CD4-positive, alpha-beta memory T cell (primary cell): ENCODE data around the gene ACADVL. TPM values are rescaled to one million over a fixed set of nuclear protein-coding genes. Genes with fewer than 3 reads are reported as not detected.
A peak's percentile ranks its signal among the peaks of the same experiment; 100 is the strongest.

Source experiments
- CTCF ChIA-PET: fragments of 350-600 bp; sonication (Branson Sonifier 250); formaldehyde crosslinking; loops from one replicate; lab custom pipeline; 2021; ENCODE audit warnings: inconsistent platforms; ENCODE audit not compliant: partially characterized antibody; lab: Charles Lee
- POLR2A ChIA-PET: fragments of 350-600 bp; sonication (Branson Sonifier 250); formaldehyde crosslinking; loops from one replicate; lab custom pipeline; 2021; ENCODE audit not compliant: partially characterized antibody; lab: Charles Lee
- DNase-seq, 5 donors: peaks; one replicate each; pipeline versions ENCODE4 v3.0.0 to v3.0.0-alpha.2; 2020 to 2022; ENCODE audit warnings: mixed read lengths in 1 of 5
- H3K27ac ChIP-seq: one replicate; pipeline ENCODE4 v1.7.0; 2013; ENCODE audit warnings: low read depth, low read length
- H3K27me3 ChIP-seq: 2 replicates; pipeline ENCODE4 v1.7.0; 2013; ENCODE audit warnings: mild to moderate bottlenecking, low read length, moderate library complexity; ENCODE audit not compliant: insufficient read depth
- H3K36me3 ChIP-seq: 2 replicates; pipeline ENCODE4 v1.7.0; 2013; ENCODE audit warnings: mild to moderate bottlenecking, low read length, moderate library complexity; ENCODE audit not compliant: insufficient read depth
- H3K4me1 ChIP-seq: 2 replicates; pipeline ENCODE4 v1.7.0; 2013; ENCODE audit warnings: mild to moderate bottlenecking, low read length, moderate library complexity; ENCODE audit not compliant: insufficient read depth
- H3K4me3 ChIP-seq, 2 donors: one replicate each; pipeline ENCODE4 v1.7.0; 2013; ENCODE audit warnings: low read length in 2 of 2, mild to moderate bottlenecking in 1 of 2
- H3K9me3 ChIP-seq, 2 donors: one replicate each; pipeline ENCODE4 v1.7.0; 2013; ENCODE audit warnings: low read length in 2 of 2, control low read depth in 1 of 2; ENCODE audit not compliant: control insufficient read depth in 1 of 2
- H3K27ac Mint-ChIP-seq, 7 donors: one replicate each; pipeline ENCODE4 v1.8.0; 2020 to 2021; ENCODE audit warnings: mixed read lengths in 7 of 7, mild to moderate bottlenecking in 6 of 7, inconsistent platforms in 3 of 7, moderate library complexity in 3 of 7
- H3K27me3 Mint-ChIP-seq, 2 donors: one replicate each; pipeline ENCODE4 v1.8.0; 2020 to 2021; ENCODE audit warnings: mixed read lengths in 2 of 2
- H3K36me3 Mint-ChIP-seq, 2 donors: one replicate each; pipeline ENCODE4 v1.8.0; 2020 to 2021; ENCODE audit warnings: mixed read lengths in 2 of 2, inconsistent platforms in 1 of 2, mild to moderate bottlenecking in 1 of 2
- H3K4me1 Mint-ChIP-seq, 4 donors: one replicate each; pipeline ENCODE4 v1.8.0; 2020 to 2021; ENCODE audit warnings: mixed read lengths in 4 of 4, mild to moderate bottlenecking in 1 of 4
- H3K4me3 Mint-ChIP-seq, 8 donors: one replicate each; pipeline ENCODE4 v1.8.0; 2020 to 2021; ENCODE audit warnings: mixed read lengths in 8 of 8, mild to moderate bottlenecking in 7 of 8, moderate library complexity in 6 of 8, inconsistent platforms in 3 of 8
- H3K9me3 Mint-ChIP-seq, 8 donors: one replicate each; pipeline ENCODE4 v1.8.0; 2020 to 2021; ENCODE audit warnings: mixed read lengths in 8 of 8, mild to moderate bottlenecking in 5 of 8, inconsistent platforms in 3 of 8, moderate library complexity in 1 of 8
- intact Hi-C: fragments of 100-400 bp; cut with micrococcal nuclease; formaldehyde crosslinking; loops from one replicate; pipeline ENCODE4 v1.15.1; 2023
- polyA plus RNA-seq, 2 donors: library from polyadenylated mRNA; unstranded; fragments of 300-500 nt; fragmentation: Illumina TruSeq; gene quantifications; one replicate each; pipeline ENCODE4 v1.2.3, GENCODE V29; 2021
- total RNA-seq, 2 experiments: library from RNA; stranded (reverse); gene quantifications; one replicate each; pipeline ENCODE4 v1.2.3, GENCODE V29; 2021

Gene ACADVL
- total and polyA plus RNA-seq, 4 experiments from 2014 or later = 110 to 342 (median 229) TPM

GRCh38 chr17:7249214-7249613 is 29.5 kb downstream of the ACADVL start:
- ChIA-PET CTCF (interaction anchor here (0.6 to 1.2 kb wide), 3 partner anchors 8 to 267 kb away, joined by 3 read pairs; partner anchors contain the start of gene GABARAP), POLR2A (interaction anchor here (0.7 to 4.8 kb wide), 3 partner anchors 10 to 28 kb away, joined by 3 to 115 read pairs (median 4); partner anchors contain the start of genes DVL2, GABARAP and PHF23)
- intact Hi-C loops = no loop called here
- Mint-ChIP-seq H3K27ac (peak overlapping the region in 6 of 7 donors; percentile 32 to 99 (median 73)), H3K36me3 (peaks cover 11 to 44% of the 10 kb centered on the region in 2 donors), H3K4me3 (peak overlapping the region; percentile 21 to 91 (median 68)), H3K4me1 (peaks cover 28 to 57% (median 39%) of the 10 kb centered on the region in 4 donors), H3K9me3 (no peaks in the 10 kb centered on the region), H3K27me3 (no peaks in the 10 kb centered on the region)
- peaks cover 16% of the 10 kb centered on the region for H3K36me3 ChIP-seq
- H3K27ac ChIP-seq = no peak overlapping the region
- H3K9me3 ChIP-seq = no peaks in the 10 kb centered on the region
- H3K27me3 ChIP-seq = no peaks in the 10 kb centered on the region
- H3K4me1 ChIP-seq = peaks cover 37% of the 10 kb centered on the region
- no peak for DNase-seq
- H3K4me3 ChIP-seq = no peak overlapping the region

- intact Hi-C loops = loop anchor here (5.0 kb wide), 2 partner anchors 203 to 322 kb away; no protein-coding TSS in a partner anchor
- Mint-ChIP-seq H3K36me3 (peaks cover 15 to 45% of the 10 kb centered on the region in 2 donors), H3K9me3 (peaks cover 0 to 1% (median 0%) of the 10 kb centered on the region in 8 donors), H3K27ac (peak overlapping the region; percentile 95 to 99 (median 96)), H3K4me1 (peaks cover 28 to 57% (median 41%) of the 10 kb centered on the region in 4 donors), H3K4me3 (peak overlapping the region; percentile 91 to 97 (median 94)), H3K27me3 (no peaks in the 10 kb centered on the region)
- DNase-seq = no peak
- Histone ChIP-seq H3K36me3 (peaks cover 13% of the 10 kb centered on the region), H3K27me3 (no peaks in the 10 kb centered on the region), H3K4me3 (peak overlapping the region; percentile 40 to 92), H3K27ac (peak overlapping the region; percentile 98), H3K9me3 (no peaks in the 10 kb centered on the region), H3K4me1 (peaks cover 37% of the 10 kb centered on the region)
- POLR2A ChIA-PET = interaction anchor here (0.7 to 4.8 kb wide), 3 partner anchors 10 to 29 kb away, joined by 3 to 115 read pairs (median 4); partner anchors contain the start of genes DVL2, GABARAP and PHF23
- CTCF ChIA-PET = interaction anchor here (0.6 to 1.2 kb wide), 2 partner anchors 8 to 29 kb away, joined by 3 read pairs; partner anchors contain the start of gene GABARAP
These were observed 30.1 kb downstream of the ACADVL start for GRCh38 chr17:7249830-7250229.

- Mint-ChIP-seq H3K36me3 (peaks cover 15 to 48% of the 10 kb centered on the region in 2 donors), H3K4me1 (peaks cover 28 to 57% (median 41%) of the 10 kb centered on the region in 4 donors), H3K27ac (peak overlapping the region; percentile 96 to 100 (median 98)), H3K4me3 (peak overlapping the region; percentile 91 to 97 (median 95)), H3K27me3 (no peaks in the 10 kb centered on the region), H3K9me3 (peaks cover 0 to 1% (median 0%) of the 10 kb centered on the region in 8 donors)
- Histone ChIP-seq H3K9me3 (no peaks in the 10 kb centered on the region), H3K4me3 (peak overlapping the region; percentile 40 to 92), H3K4me1 (peaks cover 37% of the 10 kb centered on the region), H3K27ac (peak overlapping the region; percentile 98), H3K27me3 (no peaks in the 10 kb centered on the region), H3K36me3 (peaks cover 9% of the 10 kb centered on the region)
- DNase-seq = peak in 2 of 5 donors; percentile 42 to 73
- ChIA-PET CTCF (interaction anchor here (0.8 to 1.7 kb wide), 2 partner anchors 15 to 205 kb away, joined by 3 read pairs; no protein-coding TSS in a partner anchor), POLR2A (interaction anchor here (0.6 to 4.8 kb wide), 14 partner anchors 11 to 436 kb away, joined by 3 to 115 read pairs (median 4); partner anchors contain the start of genes ACADVL, ACAP1, DLG4 and DVL2)
- intact Hi-C loops = loop anchor here (5.0 kb wide), 2 partner anchors 204 to 321 kb away; no protein-coding TSS in a partner anchor
These were observed 31.2 kb downstream of the ACADVL start for GRCh38 chr17:7250695-7251627.

DNA sequence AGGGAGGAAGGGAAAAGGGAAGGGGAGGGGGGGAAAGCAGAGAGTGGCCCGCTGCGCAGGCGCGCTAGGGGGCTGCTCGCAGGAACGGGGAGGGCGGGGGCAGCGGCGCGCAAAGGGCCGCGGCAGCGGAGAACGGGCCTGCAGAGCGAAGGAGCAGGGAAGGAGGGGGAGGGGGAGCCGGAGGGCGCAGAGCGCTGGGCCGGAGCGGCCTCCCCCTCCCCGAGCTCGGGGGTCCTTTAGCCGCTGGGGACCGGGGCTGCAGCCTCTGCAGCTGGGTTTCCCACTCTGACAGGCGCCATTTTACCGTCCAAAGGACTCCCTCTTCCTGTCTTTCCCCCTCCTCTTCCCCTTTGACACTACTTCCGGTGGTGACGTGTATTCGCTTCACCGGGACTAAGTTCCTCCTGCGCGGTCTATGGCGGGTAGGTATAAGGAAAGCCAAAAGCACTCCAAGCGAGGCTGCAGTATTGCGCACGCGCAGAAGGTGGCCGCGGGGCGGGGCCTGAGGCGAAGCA is 32.0 kb downstream of the ACADVL start, which contains the start of gene CTDNEP1:
Gene CTDNEP1, minus strand, starts transcription at position 74 of the 515 bp plus-strand sequence. CDS start 438 bp downstream, outside the sequence.
- peaks cover 12 to 48% of the 10 kb centered on the region in 2 donors for H3K36me3 Mint-ChIP-seq
- Histone ChIP-seq H3K4me3 (peak within 1 kb of the TSS; percentile 71 to 92), H3K36me3 (peaks cover 7% of the 10 kb centered on the region), H3K27ac (peak within 1 kb of the TSS; percentile 98), H3K9me3 (no peaks in the 10 kb centered on the region), H3K27me3 (no peaks in the 10 kb centered on the region), H3K4me1 (peaks cover 37% of the 10 kb centered on the region)
- H3K4me1 Mint-ChIP-seq = peaks cover 25 to 53% (median 40%) of the 10 kb centered on the region in 4 donors
- peaks cover 0 to 1% (median 0%) of the 10 kb centered on the region in 8 donors for H3K9me3 Mint-ChIP-seq
- ChIA-PET POLR2A (interaction anchor here (0.6 to 4.8 kb wide), 13 partner anchors 10 to 436 kb away, joined by 3 to 115 read pairs (median 4); partner anchors contain the start of genes ACADVL, ACAP1, DLG4 and DVL2), CTCF (interaction anchor here (0.8 to 1.7 kb wide), 2 partner anchors 15 to 206 kb away, joined by 3 read pairs; no protein-coding TSS in a partner anchor)
- peak; percentile 99 to 100 (median 99) for DNase-seq
- H3K4me3 Mint-ChIP-seq = peak within 1 kb of the TSS; percentile 91 to 97 (median 95)
- peak within 1 kb of the TSS; percentile 98 to 100 (median 99) for H3K27ac Mint-ChIP-seq
- intact Hi-C loops = loop anchor here (1.0 to 5.0 kb wide), 8 partner anchors 10 to 321 kb away; partner anchors contain the start of genes EIF5A, PHF23, POLR2A and TMEM256
- no peaks in the 10 kb centered on the region for H3K27me3 Mint-ChIP-seq

- peak within 1 kb of the TSS; percentile 98 for H3K27ac ChIP-seq
- H3K4me1 Mint-ChIP-seq = peaks cover 25 to 49% (median 38%) of the 10 kb centered on the region in 4 donors
- intact Hi-C loops = loop anchor here (1.0 to 5.0 kb wide), 8 partner anchors 9 to 320 kb away; partner anchors contain the start of genes EIF5A, PHF23, POLR2A and TMEM256
- peak in 4 of 5 donors; percentile 86 to 92 (median 88) for DNase-seq
- ChIA-PET CTCF (no interaction called here), POLR2A (interaction anchor here (1.0 to 4.8 kb wide), 6 partner anchors 13 to 232 kb away, joined by 3 to 115 read pairs (median 6); partner anchors contain the start of genes ACADVL, DLG4, DVL2 and GABARAP)
- peak within 1 kb of the TSS; percentile 98 to 100 (median 99) for H3K27ac Mint-ChIP-seq
- H3K4me1 ChIP-seq = peaks cover 37% of the 10 kb centered on the region
- peak within 1 kb of the TSS; percentile 91 to 97 (median 95) for H3K4me3 Mint-ChIP-seq
- peaks cover 4% of the 10 kb centered on the region for H3K36me3 ChIP-seq
- H3K4me3 ChIP-seq = peak within 1 kb of the TSS; percentile 71 to 92
- H3K27me3 Mint-ChIP-seq = no peaks in the 10 kb centered on the region
- H3K27me3 ChIP-seq = no peaks in the 10 kb centered on the region
- H3K36me3 Mint-ChIP-seq = peaks cover 12 to 51% of the 10 kb centered on the region in 2 donors
- no peaks in the 10 kb centered on the region for H3K9me3 ChIP-seq
- H3K9me3 Mint-ChIP-seq = peaks cover 0 to 1% (median 0%) of the 10 kb centered on the region in 8 donors
These were observed 32.7 kb downstream of the ACADVL start, which contains the start of gene ELP5 for GRCh38 chr17:7252176-7253043. TSS of gene ELP5 (plus strand) at chr17:7252215. CDS start at chr17:7252551, 336 bp downstream.
